GM21515 (cell line): ENCODE data around the gene CCDC17.
"Not testable (repeated sequence)": the region's sequence is repeated elsewhere in the genome, so short reads cannot be mapped to it uniquely, and the experiment has no call there.

Experiments used
- ATAC-seq: cut with Tn5 transposase; IDR thresholded peaks from one replicate; pipeline ENCODE4 v1.9.1; 2021; ENCODE audit not compliant: unreplicated experiment

Gene CCDC17

DNA sequence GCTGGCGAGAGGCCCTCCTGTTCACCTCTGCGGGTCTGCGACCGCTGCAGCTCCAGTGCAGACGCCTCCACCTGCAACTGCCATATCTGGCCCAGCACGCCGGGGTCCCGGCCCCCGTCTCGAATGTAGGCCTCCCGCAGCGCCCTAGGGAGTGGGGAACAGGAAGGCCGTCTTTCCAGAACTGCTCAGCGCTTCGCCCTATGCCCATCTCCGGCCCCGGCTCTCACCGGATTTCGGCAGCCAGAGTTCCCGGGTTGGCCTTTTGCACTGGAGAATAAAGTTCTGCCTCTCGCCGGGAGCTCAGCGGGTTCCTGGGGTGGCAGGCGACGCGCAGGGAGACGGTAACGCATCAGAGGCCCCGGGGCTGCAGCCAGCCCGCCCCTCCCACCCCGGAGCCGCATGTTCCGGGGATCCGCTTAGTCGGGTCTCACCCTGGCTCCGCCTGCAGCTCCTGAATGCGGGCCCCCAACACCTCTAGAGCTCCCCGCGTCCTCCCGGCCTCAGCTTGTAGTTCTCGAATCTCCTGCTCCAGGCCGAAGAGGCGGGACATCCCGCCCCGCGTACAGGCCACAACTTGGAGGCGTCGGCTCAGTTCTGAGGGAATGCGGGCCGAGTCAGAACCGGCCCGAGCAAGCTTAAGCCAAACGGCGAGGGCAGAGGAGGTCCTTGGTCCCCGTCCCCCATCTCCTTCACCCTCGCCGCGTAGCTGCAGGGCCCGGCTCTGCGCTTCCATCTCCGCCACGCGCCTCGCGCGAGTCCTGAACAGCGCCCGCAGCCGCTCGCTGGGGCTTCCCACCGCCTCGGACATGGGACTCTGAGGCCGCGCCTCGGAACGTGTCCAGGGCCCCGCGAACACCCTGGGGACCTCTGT is 1.1 kb downstream of the CCDC17 start:
- ATAC-seq: no peak

DNA sequence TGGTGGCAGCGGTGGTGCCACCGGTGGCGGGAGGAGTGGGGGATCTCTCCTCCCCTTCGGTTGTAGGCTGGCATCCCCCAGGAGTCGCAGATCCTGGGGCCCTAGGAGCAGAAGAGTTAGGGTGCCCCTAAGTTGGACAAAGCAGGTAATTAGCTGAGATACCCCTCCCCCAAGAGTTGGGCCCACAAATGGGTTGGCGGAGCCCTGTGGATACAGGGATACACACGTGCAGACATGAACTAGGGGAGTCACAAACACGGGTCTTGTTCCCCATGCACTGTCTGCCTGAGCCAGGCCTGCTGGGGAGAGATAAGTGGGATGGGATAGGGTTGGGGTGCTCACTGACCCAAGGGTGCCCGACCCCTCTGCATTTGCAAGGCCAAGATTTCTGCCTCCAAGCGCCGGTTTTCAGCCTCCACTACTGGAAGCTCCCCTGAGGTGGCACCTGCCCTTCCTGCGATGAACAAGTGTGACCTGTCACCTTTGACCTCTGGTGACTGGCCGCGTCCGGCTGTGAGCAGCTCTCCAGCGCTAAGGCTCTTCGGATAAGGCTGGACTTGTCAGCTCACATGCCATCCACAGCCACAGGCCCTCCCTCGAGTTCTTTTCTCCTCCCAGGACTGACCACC is 1.8 kb downstream of the CCDC17 start:
- no peak for ATAC-seq

DNA sequence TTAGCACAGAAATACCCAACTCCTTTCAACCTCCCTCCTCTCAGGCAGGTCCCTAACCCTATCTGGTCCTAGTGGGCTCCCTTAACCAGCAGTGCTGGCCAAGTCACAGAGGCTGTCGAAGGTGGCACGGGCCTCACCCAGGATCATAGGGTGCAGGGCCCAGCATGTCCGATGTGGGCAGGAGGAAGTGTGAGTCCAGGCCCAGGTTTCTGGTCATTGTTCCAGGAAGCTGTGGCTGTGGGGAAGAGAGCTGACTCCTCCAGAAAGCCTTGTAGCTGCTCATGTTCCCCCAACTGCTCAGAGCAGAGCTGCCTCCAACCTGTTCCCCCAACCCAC is 2.4 kb downstream of the CCDC17 start:
- no peak for ATAC-seq

DNA sequence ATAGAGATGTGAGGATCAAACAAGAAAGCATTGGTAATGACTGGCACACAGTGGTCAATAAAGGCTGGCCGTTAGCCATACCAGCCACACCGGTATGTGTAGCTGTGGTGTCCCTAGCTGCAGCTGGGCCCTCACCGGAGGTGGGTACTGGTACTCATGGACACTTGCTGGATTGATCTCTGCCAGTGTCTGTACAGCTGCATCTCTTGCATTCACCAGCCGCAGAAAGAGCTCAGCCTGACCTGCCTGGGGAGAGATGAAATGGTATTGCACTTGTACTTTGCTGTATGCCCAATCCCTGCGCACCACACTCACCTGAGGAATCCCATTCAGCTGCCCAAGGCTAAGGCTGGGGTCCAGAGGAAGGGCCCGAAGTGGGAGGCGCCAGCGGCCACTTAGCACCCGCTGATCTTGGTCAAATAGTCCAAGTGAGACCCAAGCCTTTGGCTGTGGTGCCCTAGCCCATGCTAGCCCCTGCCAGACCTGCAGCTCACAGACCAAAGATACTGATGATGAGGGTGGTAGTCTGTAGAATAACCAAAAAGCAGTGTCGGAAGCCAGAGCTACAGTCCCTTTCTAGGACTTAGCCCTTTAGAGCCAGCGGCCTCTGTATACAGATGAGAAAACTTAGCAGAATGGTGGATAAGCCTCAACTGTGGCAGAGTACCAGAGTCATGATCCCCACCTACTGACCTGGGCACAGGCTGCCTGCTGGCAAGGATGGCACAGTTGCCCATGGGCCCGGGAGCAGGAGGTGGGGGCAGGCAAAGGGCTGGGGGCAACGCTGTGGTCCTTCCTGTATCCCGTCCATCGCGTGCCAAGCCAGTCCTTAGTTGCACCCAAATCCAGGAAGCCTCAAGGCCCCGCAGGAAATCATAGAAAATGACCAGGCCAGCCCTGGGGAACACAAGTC is 3.0 kb downstream of the CCDC17 start:
- no peak for ATAC-seq

DNA sequence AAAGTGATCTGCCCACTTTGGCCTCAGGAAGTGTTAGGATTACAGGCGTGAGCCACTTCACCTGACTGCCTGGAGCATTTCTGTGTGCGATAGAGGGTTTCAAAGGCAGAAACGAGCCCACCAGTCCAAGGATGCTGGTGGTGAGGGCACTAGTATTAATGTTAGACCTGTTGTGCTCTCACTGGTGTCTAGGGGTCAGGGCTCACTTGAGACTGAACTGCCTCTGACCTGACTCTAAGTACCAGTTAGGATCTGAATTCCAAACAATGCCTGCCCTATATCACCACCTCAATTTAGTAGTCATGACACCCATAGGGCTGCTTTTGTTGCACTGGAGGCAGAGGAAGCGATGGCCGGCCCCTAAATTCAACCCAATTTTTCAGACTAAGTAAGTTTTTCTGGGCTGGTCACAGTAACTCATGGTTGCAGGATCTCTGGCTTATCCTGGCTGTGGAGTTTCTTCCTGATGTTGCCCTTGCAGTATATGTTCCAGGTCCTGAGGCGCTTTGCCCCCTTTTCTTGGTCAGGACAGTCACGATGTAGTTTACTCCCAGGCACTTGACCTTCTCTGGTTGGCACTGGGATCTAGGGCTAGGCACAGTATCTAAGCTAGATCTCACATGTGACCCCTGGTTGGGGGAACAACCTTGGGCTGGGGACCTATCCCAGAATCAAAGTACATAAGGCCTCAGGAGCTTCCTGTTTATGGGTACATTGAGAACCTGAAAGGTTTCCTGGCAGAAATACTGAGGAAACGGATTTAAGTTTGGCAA is 4.5 kb downstream of the CCDC17 start:
- no peak for ATAC-seq

DNA sequence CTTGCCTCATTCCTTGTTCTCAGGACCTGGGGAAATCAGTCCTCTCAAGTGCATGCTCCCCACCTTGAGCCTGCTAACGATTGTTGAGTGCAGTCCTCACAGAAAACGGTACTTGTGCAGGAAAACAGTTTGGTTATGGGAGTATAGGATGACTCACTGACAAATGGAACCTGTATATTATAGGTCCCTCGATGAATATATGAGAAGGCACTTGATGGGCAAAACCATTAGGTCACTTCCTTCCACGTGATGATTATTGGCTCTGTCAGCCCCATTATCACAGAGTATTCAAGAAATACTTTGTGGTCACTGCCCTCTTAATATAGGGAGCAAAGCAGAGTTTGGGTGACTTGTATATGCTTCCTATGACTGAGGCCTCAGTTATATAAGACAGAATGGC is 6.2 kb downstream of the CCDC17 start:
- no peak for ATAC-seq

DNA sequence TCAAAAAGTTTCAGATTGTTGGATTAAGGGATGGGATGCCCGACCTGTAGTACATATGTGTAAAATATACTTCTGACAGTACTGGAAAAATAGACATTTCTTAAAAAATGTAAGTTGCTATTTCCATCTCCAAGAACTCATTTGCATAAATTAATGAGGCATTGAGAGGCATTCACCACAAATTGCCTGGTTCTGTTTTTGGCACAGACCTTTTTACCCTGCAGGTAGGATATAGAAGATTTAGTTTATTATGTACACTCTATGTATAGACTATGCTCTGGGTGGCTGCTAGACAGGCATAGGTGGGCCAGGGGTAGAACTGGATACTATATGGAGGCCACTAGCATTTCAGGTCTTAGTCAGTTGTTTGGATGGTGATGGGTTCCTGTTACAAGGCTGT is 8.0 kb downstream of the CCDC17 start:
- ATAC-seq: no peak

DNA sequence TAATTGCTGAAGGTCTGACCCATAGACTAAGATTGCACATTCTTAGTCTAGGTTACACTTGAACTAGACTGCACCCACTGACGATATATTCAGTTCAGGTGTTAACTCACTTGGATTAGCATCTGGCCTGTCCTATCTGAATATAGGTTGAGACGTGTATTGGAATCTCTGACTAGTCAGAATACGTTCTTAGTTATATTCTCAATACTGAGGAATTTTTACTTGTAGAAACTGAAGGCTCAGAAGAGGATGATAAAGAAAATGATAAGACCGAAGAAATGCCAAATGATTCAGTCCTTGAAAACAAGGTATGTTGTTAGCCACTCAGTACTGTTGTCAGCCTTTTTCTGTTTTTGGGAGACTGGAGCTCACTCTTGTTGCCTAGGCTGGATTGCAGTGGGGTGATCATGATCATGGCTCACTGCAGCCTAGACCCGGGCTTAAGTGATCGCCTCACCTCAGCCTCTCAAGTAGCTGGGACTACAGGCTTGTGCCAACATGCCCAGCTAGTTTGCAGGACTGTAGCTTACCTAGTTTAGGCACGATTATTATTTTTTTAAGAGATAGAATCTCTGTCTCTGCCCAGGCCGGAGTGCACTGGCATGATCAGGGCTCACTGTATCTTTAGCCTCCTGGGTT is 10.8 kb downstream of the CCDC17 start:
- ATAC-seq: no peak

DNA sequence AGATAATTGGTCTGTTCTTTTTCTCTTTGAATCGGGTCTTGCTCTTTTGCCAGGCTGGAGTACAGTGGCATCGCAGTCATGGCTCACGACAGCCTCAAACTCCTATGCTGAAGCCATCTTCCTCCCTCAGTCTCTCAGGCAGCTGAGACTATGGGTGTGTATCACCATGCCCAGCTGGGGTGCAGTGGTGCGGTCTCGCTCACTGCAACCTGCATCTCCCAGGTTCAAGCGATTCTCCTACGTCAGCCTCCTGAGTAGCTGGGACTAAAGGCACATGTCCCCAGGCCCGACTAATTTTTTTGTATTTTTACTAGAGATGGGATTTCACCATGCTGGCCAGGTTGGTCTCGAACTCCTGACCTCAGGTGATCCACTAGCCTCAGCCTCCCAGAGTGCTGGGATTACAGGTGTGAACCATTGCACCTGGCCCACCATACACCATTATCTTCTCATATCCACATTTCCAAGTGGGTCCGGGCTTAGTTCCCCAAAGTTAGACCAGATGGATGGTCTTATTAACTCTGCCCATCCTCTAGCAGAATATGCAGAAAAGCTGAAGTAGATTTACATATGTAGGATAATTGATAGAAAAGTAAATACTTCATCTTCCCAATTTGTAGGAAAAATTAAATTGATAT is 13.1 kb downstream of the CCDC17 start:
- ATAC-seq: no peak

DNA sequence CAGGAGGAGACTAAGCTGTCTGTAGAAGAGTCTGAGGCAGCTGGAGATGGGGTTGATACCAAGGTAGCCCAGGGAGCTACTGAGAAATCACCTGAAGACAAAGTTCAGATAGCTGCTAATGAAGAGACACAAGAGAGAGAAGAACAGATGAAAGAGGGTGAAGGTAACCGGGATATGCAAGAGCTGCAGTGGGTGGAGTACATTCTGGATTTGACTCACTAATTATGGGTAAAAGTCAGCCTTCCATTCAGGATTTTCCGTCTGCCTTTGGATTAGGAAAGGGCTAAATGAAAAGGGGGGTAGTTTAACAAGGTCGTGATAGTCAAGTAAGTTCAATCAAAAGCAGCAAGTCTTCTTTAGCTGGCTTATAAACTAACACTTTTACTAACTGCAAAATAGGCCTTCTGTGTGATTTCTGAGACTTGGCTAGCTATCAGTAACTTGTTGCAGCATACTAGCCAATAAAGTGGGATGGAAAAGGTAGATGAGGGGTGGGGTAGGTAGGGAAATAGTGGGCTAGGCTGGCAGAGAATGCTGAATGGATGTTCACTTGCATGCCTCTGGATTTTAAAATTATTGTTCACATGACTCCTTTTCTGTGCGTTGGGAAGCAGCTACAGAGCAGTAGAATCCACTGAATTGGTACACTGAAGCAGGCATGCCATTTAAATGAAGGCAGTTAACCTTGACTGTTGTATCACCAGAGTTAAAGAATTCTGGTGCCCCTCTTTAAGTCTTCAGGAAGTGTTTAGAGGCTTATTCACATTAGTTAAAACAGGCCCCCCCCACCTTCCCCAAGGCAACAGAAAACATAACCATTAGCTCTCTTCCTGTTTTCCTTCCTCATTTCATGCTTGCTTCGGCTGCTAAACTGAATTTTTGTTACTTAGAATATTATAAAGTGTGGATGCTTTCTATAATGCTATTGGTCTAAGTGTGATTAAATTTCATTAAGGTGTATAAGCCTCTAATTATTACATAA is 15.4 kb downstream of the CCDC17 start:
- no peak for ATAC-seq

DNA sequence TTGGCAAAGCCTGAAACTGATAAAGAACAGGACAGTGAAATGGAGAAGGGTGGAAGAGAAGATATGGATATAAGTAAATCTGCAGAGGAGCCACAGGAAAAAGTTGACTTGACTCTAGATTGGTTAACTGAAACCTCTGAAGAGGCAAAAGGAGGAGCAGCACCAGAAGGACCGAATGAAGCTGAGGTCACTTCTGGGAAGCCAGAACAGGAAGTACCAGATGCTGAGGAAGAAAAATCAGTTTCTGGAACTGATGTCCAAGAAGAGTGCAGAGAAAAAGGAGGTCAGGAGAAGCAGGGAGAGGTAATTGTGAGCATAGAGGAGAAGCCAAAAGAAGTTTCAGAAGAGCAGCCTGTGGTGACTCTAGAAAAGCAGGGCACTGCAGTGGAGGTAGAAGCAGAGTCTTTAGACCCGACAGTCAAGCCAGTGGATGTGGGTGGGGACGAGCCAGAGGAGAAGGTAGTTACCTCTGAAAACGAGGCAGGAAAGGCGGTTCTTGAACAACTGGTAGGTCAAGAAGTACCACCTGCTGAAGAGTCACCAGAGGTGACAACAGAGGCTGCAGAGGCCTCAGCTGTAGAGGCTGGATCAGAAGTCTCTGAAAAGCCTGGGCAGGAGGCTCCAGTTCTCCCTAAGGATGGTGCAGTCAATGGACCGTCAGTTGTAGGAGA is 16.3 kb downstream of the CCDC17 start:
- ATAC-seq: no peak

DNA sequence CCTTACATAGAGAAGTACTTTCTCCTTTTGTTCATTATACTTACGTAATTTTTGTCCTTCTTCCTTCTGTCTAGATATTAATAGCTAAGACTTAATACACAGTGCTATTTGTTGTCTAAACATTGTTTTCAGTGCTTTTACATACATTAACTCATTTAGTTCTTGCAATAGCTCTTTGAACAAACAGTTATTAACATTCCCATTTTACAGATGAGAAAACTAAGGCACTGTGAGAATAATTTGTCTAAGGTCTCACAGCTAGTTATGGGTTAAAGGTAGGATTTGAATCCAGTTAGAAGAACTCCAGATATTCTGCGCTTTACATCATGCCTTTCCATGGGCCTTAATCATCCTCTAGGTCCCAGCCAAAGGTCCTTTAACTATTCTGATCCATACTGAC is 19.6 kb downstream of the CCDC17 start:
- no peak for ATAC-seq

DNA sequence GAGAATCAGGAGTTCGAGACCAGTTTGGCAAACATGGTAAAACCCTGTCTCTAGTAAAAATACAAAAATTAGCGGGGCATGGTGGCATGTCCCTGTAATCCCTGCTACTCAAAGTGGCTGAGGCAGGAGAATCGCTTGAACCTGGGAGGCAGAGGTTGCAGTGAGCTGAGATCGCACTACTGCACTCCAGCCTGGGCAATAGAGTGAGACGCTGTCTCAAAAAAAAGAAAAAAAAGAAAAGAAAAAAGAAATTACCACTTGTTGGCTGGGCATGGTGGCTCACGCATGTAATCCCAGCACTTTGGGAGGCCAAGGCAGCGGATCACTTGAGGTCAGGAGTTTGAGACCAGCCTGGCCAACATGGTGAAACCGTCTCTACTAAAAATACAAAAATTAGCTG is 27.1 kb downstream of the CCDC17 start:
- ATAC-seq: not testable (repeated sequence)

DNA sequence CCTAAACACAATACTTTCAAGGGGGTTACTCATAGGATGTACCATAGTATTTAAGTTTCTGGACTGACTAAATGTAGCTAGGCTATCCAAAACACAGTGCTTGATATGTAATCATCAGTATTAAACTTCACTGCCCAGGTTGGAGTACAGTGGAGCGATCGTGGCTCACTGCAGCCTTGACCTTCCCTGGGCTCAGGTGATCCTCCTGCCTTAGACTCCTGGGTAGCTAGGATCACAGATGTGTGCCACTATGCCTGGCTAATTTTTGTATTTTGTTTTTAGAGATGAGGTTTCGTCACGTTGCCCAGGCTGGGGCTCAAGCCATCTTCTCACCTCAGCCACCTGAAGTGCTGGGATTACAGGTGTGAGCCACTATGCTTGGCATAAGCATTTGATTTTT is 29.4 kb downstream of the CCDC17 start:
- ATAC-seq: no peak

DNA sequence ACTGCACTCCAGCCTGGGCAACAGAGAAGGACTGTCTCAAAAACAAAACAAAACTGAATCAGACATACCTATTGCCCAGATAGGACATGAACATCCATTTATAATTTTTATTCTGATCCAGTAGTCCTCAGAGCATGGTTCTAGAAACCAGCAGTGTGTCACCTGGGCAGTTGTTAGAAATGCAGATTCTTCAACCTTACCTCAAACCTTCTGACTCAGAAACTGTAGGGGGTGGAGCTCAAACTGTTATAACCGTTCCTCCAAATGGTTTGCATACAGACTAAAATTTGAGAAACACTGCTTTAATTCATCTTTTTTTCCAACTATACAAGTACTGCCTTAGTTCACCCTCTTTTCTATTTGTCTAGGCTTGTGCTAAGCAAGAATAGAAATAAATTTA is 34.0 kb downstream of the CCDC17 start:
- no peak for ATAC-seq

DNA sequence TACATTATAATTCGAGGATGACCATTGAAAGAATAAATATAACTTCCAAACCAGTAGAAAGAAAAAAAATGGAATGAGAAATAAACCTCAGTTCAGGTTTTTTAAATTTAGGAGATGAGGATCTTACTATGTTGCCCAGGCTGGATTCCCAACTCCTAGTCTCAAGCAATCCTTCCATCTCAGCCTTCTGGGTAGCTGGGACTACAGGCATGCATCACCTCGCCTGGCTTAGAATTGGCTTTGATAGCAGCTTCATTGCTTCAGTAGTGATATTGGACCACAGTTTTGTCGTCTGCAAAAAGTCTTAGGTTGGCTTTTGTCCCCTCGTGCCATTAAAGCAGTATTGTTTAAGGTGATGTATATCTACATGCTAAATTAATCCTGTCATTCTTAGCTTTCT is 37.1 kb downstream of the CCDC17 start:
- ATAC-seq: no peak

DNA sequence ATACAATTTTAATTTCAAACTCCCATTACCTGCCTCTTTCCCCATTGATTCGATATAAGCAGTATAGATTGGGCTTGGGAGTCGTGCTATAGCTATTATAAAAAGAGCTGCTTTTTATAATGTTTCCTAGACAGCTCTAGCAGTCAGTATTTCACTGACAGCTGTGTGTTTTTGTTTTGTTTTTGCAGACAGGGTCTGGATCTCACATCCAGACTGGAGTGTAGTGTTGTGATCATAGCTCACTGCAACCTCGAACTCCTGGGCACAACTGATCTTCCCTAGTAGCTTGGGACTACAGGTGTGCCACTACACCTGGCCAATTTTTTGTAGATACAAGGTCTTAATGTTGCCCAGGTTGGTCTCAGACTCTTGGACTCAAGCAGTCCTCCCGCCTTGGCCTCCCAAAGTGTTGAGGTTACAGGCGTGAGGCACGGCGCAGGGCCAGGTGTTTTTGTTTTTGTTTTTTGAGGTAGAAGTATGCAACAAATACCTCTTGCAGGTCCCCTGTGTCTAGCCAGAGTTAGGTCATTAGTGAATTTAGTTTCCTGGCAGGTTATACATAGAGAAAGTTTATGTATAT is 38.3 kb downstream of the CCDC17 start:
- ATAC-seq: no peak

DNA sequence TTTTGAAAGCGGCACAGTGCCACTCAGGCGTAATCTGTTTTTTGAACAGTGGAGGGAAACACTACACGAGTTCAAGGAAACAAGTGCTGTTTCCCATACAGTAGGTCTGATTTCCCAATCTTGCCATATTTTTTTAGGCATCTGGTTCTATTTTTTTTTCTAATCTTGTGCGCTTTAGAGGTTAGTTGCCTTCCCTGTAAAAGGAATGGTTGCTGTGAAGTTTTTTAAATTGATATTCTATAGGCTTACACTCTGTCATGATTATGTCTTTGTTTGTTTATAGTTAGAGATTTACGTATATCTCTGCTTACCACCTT is 38.8 kb downstream of the CCDC17 start:
- ATAC-seq: no peak
